ENCODE results near the gene BIRC5.

Gene BIRC5

GRCh38 chr17:78258323-78259191, 44.5 kb downstream of the BIRC5 start:
- DNase-seq: peak; percentile 57 to 85 (median 70)

DNA sequence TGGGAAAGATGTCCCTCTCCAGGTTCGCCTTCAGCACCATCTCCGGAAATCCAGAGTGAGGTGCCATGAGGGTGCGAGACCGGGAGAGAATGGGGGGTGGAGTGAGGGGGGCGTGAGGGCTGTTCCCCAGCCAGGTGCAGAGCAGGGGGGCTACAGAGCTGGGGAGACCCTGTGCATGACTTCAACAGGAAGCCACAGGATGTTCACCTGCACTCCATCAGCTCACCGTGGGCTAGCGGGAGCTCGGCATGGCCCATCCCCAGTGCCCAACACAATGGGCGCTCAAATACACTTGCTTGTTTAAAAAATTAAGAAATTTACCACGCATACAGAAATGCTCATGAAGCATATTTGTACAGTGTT, 45.1 kb downstream of the BIRC5 start:
- no peak for DNase-seq

DNA sequence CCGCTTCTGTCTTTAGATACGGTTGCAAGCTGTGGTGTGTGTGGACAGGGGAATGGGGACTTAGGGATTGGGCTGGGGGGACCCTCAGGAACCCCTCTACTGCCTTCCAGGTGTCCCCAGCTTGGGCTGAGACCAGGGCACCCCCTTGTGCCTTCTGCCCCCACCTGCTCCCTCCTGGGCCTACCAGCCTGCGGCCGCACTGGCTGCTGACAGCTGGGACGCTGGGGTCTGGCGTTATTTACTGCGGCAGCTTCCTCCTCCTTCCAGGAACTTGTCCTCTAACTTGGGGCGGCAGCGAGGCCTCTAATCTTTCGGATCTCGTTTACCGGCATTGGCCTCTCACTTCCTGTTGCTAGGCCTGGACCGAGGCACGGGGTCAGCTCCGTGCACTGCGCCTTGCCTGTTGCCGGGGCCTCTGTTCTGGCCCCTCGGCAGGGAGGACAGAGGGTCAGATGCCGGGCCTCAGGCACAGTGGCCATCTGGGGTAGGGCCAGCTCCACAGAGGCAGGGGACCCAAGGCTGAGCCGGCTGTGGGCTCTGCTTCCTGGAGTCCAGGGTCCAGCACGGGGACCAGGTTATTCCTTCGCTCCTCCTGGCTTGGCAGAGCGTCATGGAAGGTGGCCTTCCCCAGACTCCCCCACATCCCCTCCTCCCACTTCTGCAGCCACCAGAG, 49.1 kb downstream of the BIRC5 start:
- DNase-seq: peak in 1 of 6 experiments; percentile 22

GRCh38 chr17:78263736-78264340, 49.8 kb downstream of the BIRC5 start:
- no peak for DNase-seq

GRCh38 chr17:78264590-78264989, 50.5 kb downstream of the BIRC5 start:
- no peak for DNase-seq

GRCh38 chr17:78265121-78265520, 51.1 kb downstream of the BIRC5 start:
- DNase-seq: no peak

DNA sequence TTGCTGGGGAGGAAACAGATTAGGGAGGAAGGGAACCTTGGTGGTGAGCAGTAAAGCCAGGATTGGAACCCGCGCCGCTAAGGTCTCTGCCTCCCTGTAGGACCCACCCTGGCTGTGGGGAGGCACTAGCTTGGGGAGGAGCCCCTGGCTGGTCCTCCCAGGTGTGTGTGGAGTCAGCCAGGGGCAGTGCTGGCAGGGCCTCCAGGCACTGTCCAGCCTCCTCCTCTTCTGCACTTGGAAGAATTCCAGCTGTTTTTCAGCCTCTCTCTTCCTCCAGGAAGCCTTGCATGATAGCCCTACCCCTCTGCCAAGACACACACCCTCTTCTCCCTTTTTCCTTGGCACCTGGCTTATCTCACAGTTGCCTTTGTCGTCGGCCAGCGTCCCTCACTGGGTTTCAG, 52.2 kb downstream of the BIRC5 start:
- DNase-seq: no peak

- DNase-seq: no peak
These were observed 52.7 kb downstream of the BIRC5 start for GRCh38 chr17:78266771-78267170.

- DNase-seq: no peak
These were observed 53.4 kb downstream of the BIRC5 start for GRCh38 chr17:78267253-78268073.

- no peak for DNase-seq
These were observed 54.3 kb downstream of the BIRC5 start for GRCh38 chr17:78268191-78268874.

DNA sequence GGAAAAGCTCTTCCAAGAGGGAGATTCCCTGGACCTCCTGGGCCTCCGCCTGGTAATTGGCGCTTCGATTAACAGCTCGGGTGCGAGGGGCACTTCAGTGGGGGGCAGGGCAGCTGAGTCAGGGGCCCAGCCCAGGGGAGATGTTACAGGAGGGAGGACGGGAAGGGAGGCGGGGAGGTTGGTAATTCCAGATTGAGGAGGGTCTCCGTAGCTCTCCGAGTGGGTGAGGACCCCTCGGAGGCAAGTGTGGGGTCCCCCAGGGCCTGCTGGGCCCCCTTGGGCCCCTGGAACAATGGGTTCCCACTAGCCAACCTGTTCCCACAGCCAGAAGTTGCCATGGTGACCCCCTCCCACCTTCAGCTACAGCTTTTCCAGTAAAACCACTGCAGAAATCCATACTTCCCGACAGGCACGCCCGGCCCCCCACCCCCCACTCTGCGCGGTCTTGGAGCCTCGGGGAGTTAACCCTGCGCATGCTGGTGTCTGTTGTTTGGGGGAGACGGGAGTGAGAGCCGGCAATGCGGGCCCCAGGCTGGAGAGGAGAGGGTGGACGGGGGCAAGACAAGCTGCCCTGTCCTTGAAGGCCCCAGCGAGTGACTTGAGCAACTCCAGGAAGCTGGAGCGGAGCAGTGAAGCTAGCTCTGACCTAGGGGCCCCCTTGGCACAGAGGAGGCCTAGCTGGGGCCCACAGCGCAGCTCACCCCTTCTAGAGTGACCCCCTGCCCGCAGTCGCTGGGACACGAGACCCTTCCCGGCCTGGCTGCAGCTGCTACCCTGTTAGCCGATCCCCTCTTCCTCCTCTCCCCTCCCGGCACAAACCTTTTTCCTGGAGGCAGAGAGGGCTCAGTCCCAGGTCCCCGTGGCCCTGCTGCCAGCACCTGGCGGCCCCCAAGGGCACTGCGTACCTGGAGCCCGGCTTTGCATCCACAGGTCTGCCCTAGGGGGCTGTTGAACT, 55.2 kb downstream of the BIRC5 start:
- DNase-seq: no peak

DNA sequence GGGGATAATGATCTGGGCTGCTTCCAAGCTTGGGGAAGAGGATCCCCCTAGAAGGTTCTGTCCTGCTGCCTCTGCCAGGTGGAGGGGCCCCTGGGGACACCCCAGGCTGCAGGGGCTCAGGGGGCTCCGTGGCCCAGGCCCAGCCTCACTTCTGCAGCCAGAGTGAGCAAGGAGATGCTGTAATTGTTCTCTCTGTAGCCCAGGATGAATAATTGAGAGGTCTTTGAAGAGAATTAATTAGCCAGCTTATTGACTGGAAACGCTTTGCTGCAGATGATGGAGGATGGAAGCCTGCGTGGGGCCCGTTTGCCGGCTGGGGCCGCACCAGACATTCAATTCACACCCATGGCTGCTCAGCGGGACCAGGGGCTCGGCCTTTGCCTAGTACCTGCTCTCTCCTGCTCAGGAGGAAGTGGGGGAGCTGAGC, 55.9 kb downstream of the BIRC5 start:
- no peak for DNase-seq

GRCh38 chr17:78271419-78272170, 57.5 kb downstream of the BIRC5 start:
- DNase-seq: peak in 1 of 6 experiments; percentile 42

GRCh38 chr17:78272181-78272913, 58.3 kb downstream of the BIRC5 start:
- DNase-seq: peak; percentile 67 to 86 (median 78)

DNA sequence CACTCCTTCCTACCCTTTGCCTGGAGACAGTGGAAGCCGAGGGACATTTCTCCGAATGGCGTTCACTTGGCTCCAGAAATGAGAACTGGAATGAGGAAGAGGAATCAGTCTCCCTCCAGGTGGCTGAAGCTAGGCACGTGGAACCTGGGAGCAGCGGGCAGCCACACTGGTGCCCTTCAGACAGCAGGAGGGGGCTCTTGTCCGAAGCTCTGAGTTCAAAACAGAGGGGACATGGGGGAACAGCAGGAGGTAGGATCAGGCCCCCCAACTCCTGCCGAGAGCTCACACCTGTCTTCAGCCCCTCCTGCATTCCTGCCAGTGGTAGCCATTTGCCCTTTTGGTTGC, 58.8 kb downstream of the BIRC5 start:
- DNase-seq: no peak

DNA sequence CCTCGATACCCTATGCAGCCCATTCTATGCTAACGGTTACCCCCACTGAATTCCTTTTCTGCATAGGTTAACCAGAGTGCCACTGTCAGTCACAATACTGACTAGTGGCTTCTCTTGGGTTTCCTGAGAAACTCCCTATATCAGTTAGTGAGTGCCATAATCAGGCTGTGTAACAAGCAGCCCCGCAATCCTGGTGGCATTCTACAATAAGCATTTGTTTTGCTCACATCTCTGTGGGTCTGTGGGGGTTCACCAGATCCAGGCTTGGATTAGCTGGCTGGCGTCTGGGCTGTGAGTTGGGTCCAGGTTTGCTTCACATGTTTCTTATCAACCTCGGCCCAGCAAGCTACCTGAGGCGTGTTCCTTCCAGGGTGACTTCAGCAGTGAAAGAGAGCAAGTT, 59.8 kb downstream of the BIRC5 start:
- DNase-seq: no peak
